Activated CD4-positive, alpha-beta memory T cell treated with anti-CD3 and anti-CD28 coated beads for 36 hours (primary cell): Measurements from ENCODE around the gene CTNNA3. TPM values are rescaled to one million over a fixed set of nuclear protein-coding genes. Genes with fewer than 3 reads are reported as not detected.

Experiments used
- CTCF ChIA-PET: fragments of 350-600 bp; sonication (Branson Sonifier 250); formaldehyde crosslinking; loops from one replicate; lab custom pipeline; 2021; ENCODE audit warnings: antibody characterized with exemption, inconsistent platforms; lab: Charles Lee
- POLR2A ChIA-PET: fragments of 350-600 bp; sonication (Branson Sonifier 250); formaldehyde crosslinking; loops from one replicate; lab custom pipeline; 2021; ENCODE audit warnings: antibody characterized with exemption; lab: Charles Lee
- DNase-seq: peaks from one replicate; pipeline ENCODE4 v3.0.0-alpha.2; 2020
- H3K27ac Mint-ChIP-seq: one replicate; pipeline ENCODE4 v1.8.0; 2021; ENCODE audit warnings: mixed read lengths
- H3K27me3 Mint-ChIP-seq: one replicate; pipeline ENCODE4 v1.8.0; 2021; ENCODE audit warnings: mixed read lengths
- H3K36me3 Mint-ChIP-seq: one replicate; pipeline ENCODE4 v1.8.0; 2021; ENCODE audit warnings: mixed read lengths
- H3K4me1 Mint-ChIP-seq: one replicate; pipeline ENCODE4 v1.8.0; 2021; ENCODE audit warnings: low read depth, mixed read lengths
- H3K4me3 Mint-ChIP-seq: one replicate; pipeline ENCODE4 v1.8.0; 2021; ENCODE audit warnings: mild to moderate bottlenecking, mixed read lengths
- H3K9me3 Mint-ChIP-seq: one replicate; pipeline ENCODE4 v1.8.0; 2021; ENCODE audit warnings: mixed read lengths
- intact Hi-C: fragments of 100-400 bp; cut with micrococcal nuclease; formaldehyde crosslinking; loops from one replicate; pipeline ENCODE4 v1.15.1; 2023
- total RNA-seq, 2 experiments: library from RNA; stranded (reverse); gene quantifications; one replicate each; pipeline ENCODE4 v1.2.3, GENCODE V29; 2021

The CTNNA3 gene
- total RNA-seq, 2 experiments from 2014 or later = not detected

- no peaks in the 10 kb centered on the region for H3K36me3 Mint-ChIP-seq
- no peaks in the 10 kb centered on the region for H3K4me1 Mint-ChIP-seq
- ChIA-PET CTCF (no interaction called here), POLR2A (no interaction called here)
- no peaks in the 10 kb centered on the region for H3K27me3 Mint-ChIP-seq
- intact Hi-C loops = no loop called here
- no peak for DNase-seq
- H3K27ac Mint-ChIP-seq = no peak overlapping the region
- H3K4me3 Mint-ChIP-seq = no peak overlapping the region
- H3K9me3 Mint-ChIP-seq = no peaks in the 10 kb centered on the region
Measured at GRCh38 chr10:66752714-66753113, 943.3 kb downstream of the CTNNA3 start.

- POLR2A ChIA-PET = no interaction called here
- H3K36me3 Mint-ChIP-seq = no peaks in the 10 kb centered on the region
Measured at GRCh38 chr10:66748217-66748616, 947.8 kb downstream of the CTNNA3 start.

GRCh38 chr10:66747451-66747850 lies 948.5 kb downstream of the CTNNA3 start:
- DNase-seq = no peak
- H3K9me3 Mint-ChIP-seq = no peaks in the 10 kb centered on the region
- no peaks in the 10 kb centered on the region for H3K4me1 Mint-ChIP-seq
- intact Hi-C loops = no loop called here
- H3K36me3 Mint-ChIP-seq = no peaks in the 10 kb centered on the region
- H3K4me3 Mint-ChIP-seq = no peak overlapping the region
- no peak overlapping the region for H3K27ac Mint-ChIP-seq
- H3K27me3 Mint-ChIP-seq = peaks cover 1% of the 10 kb centered on the region
- ChIA-PET CTCF (no interaction called here), POLR2A (no interaction called here)

More at GRCh38 chr10:66748217-66748616, 947.8 kb downstream of the CTNNA3 start:
- Mint-ChIP-seq H3K27me3 (peaks cover 1% of the 10 kb centered on the region), H3K4me3 (no peak overlapping the region), H3K27ac (no peak overlapping the region), H3K9me3 (no peaks in the 10 kb centered on the region), H3K4me1 (no peaks in the 10 kb centered on the region)
- intact Hi-C loops = no loop called here
- no peak for DNase-seq
- CTCF ChIA-PET = no interaction called here

GRCh38 chr10:66746711-66747110 lies 949.3 kb downstream of the CTNNA3 start:
- no peaks in the 10 kb centered on the region for H3K9me3 Mint-ChIP-seq
- no peak overlapping the region for H3K4me3 Mint-ChIP-seq
- H3K27ac Mint-ChIP-seq = no peak overlapping the region
- POLR2A ChIA-PET = no interaction called here
- peaks cover 1% of the 10 kb centered on the region for H3K27me3 Mint-ChIP-seq
- H3K36me3 Mint-ChIP-seq = no peaks in the 10 kb centered on the region
- CTCF ChIA-PET = no interaction called here
- intact Hi-C loops = no loop called here
- no peak for DNase-seq
- H3K4me1 Mint-ChIP-seq = no peaks in the 10 kb centered on the region

- H3K4me3 Mint-ChIP-seq = no peak overlapping the region
- no peaks in the 10 kb centered on the region for H3K36me3 Mint-ChIP-seq
- no peaks in the 10 kb centered on the region for H3K4me1 Mint-ChIP-seq
- DNase-seq = no peak
- POLR2A ChIA-PET = no interaction called here
- intact Hi-C loops = no loop called here
- CTCF ChIA-PET = no interaction called here
- H3K9me3 Mint-ChIP-seq = no peaks in the 10 kb centered on the region
- peaks cover 1% of the 10 kb centered on the region for H3K27me3 Mint-ChIP-seq
- no peak overlapping the region for H3K27ac Mint-ChIP-seq
Measured at GRCh38 chr10:66746246-66746645, 949.7 kb downstream of the CTNNA3 start.

GRCh38 chr10:66744915-66745314 lies 951.1 kb downstream of the CTNNA3 start:
- Mint-ChIP-seq H3K4me1 (no peaks in the 10 kb centered on the region), H3K4me3 (no peak overlapping the region), H3K9me3 (no peaks in the 10 kb centered on the region), H3K27ac (no peak overlapping the region), H3K27me3 (peaks cover 1% of the 10 kb centered on the region), H3K36me3 (no peaks in the 10 kb centered on the region)
- POLR2A ChIA-PET = no interaction called here
- DNase-seq = no peak
- intact Hi-C loops = no loop called here
- CTCF ChIA-PET = no interaction called here

- ChIA-PET POLR2A (no interaction called here), CTCF (no interaction called here)
- no peak overlapping the region for H3K4me3 Mint-ChIP-seq
- no peaks in the 10 kb centered on the region for H3K36me3 Mint-ChIP-seq
- H3K27me3 Mint-ChIP-seq = no peaks in the 10 kb centered on the region
- peaks cover 2% of the 10 kb centered on the region for H3K9me3 Mint-ChIP-seq
- intact Hi-C loops = no loop called here
- no peaks in the 10 kb centered on the region for H3K4me1 Mint-ChIP-seq
- H3K27ac Mint-ChIP-seq = no peak overlapping the region
- no peak for DNase-seq
Measured at GRCh38 chr10:66737241-66737640, 958.8 kb downstream of the CTNNA3 start.

GRCh38 chr10:66723608-66724400 lies 972.2 kb downstream of the CTNNA3 start:
- H3K36me3 Mint-ChIP-seq = no peaks in the 10 kb centered on the region
- intact Hi-C loops = no loop called here
- CTCF ChIA-PET = no interaction called here
- POLR2A ChIA-PET = no interaction called here
- H3K27ac Mint-ChIP-seq = no peak overlapping the region
- no peaks in the 10 kb centered on the region for H3K27me3 Mint-ChIP-seq
- no peak for DNase-seq
- no peaks in the 10 kb centered on the region for H3K9me3 Mint-ChIP-seq
- no peaks in the 10 kb centered on the region for H3K4me1 Mint-ChIP-seq
- no peak overlapping the region for H3K4me3 Mint-ChIP-seq

- H3K9me3 Mint-ChIP-seq = no peaks in the 10 kb centered on the region
- no peak overlapping the region for H3K4me3 Mint-ChIP-seq
- no peak overlapping the region for H3K27ac Mint-ChIP-seq
- intact Hi-C loops = no loop called here
- POLR2A ChIA-PET = no interaction called here
- DNase-seq = no peak
- CTCF ChIA-PET = no interaction called here
- H3K36me3 Mint-ChIP-seq = no peaks in the 10 kb centered on the region
- H3K4me1 Mint-ChIP-seq = no peaks in the 10 kb centered on the region
- no peaks in the 10 kb centered on the region for H3K27me3 Mint-ChIP-seq
Measured at GRCh38 chr10:66719483-66719882, 976.5 kb downstream of the CTNNA3 start.

GRCh38 chr10:66717231-66717981 lies 978.6 kb downstream of the CTNNA3 start:
- Mint-ChIP-seq H3K27me3 (no peaks in the 10 kb centered on the region), H3K36me3 (no peaks in the 10 kb centered on the region), H3K9me3 (no peaks in the 10 kb centered on the region), H3K27ac (no peak overlapping the region), H3K4me1 (no peaks in the 10 kb centered on the region), H3K4me3 (no peak overlapping the region)
- ChIA-PET POLR2A (no interaction called here), CTCF (interaction anchor here (0.6 kb wide), 1 partner anchor 1871 kb away, joined by 3 read pairs; no protein-coding TSS in a partner anchor)
- no peak for DNase-seq
- intact Hi-C loops = no loop called here

- DNase-seq = no peak
- Mint-ChIP-seq H3K9me3 (no peaks in the 10 kb centered on the region), H3K27me3 (no peaks in the 10 kb centered on the region), H3K36me3 (no peaks in the 10 kb centered on the region), H3K27ac (no peak overlapping the region), H3K4me1 (no peaks in the 10 kb centered on the region), H3K4me3 (no peak overlapping the region)
- CTCF ChIA-PET = interaction anchor here (0.6 kb wide), 1 partner anchor 396 kb away, joined by 3 read pairs; no protein-coding TSS in a partner anchor
- intact Hi-C loops = no loop called here
- POLR2A ChIA-PET = no interaction called here
Measured at GRCh38 chr10:66714741-66715140, 981.3 kb downstream of the CTNNA3 start.

GRCh38 chr10:66713387-66713786 lies 982.6 kb downstream of the CTNNA3 start:
- ChIA-PET CTCF (no interaction called here), POLR2A (no interaction called here)
- intact Hi-C loops = no loop called here
- no peak overlapping the region for H3K4me3 Mint-ChIP-seq
- H3K36me3 Mint-ChIP-seq = no peaks in the 10 kb centered on the region
- no peaks in the 10 kb centered on the region for H3K4me1 Mint-ChIP-seq
- no peaks in the 10 kb centered on the region for H3K27me3 Mint-ChIP-seq
- no peak for DNase-seq
- no peaks in the 10 kb centered on the region for H3K9me3 Mint-ChIP-seq
- H3K27ac Mint-ChIP-seq = no peak overlapping the region
